NCI-H526 treated with DMSO at 0.1 percent for 48 hours (cell line): Measurements from ENCODE around the gene DDX11.
"Not testable (repeated sequence)": the region's sequence is repeated elsewhere in the genome, so short reads cannot be mapped to it uniquely, and the experiment has no call there.

Source experiments
- DNase-seq: peaks from one replicate; lab custom pipeline; 2025; lab: John Stamatoyannopoulos, UW

DDX11 gene

DNA sequence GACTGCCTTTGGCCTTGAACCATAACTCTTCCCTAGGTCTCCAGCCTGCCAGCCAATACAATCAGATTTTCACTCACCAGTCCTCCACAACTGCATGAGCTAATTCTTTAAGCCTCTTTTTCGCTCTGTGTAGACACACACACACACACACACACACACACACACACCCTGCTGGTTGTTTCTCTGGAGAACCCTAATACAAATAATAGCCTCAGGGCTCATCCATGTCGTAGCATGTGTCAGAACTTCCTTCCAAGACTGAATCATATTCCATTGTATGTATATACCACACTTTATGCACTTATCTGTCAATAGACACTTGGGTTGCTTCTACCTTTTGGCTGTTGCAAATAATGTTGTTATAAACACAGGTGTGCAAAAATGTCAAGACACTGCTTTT, 6.0 kb upstream of the DDX11 start:
- DNase-seq = not testable (repeated sequence)

DNA sequence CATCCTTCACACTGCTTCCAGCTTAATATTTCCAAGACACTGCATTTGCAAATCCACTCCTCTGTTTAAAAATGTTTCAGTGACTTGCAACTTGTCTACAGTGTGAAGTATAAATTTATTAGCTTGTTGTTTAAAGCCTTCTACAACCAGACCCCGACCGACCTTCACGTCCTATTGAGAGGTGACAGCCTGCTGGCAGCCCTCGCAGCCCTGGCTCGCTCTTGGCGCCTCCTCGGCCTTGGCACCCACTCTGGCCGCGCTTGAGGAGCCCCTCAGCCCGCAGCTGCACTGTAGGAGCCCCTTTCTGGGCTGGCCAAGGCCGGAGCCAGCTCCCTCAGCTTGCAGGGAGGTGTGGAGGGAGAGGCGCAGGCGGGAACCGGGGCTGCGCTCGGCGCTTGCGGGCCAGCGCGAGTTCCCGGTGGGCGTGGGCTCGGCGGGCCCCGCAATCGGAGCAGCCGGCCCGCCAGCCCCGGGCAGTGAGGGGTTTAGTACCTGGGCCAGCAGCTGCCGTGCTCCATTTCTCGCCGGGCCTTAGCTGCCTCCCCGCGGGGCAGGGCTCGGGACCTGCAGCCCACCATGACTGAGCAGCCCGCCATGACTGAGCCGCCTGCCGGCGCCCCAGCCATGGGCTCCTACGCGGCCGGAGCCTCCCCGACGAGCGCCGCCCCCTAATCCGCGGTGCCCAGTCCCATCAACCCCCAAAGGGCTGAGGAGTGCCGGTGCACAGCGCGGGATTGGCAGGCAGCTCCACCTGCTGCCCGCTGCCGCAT, 2.5 kb upstream of the DDX11 start:
- not testable (repeated sequence) for DNase-seq

DNA sequence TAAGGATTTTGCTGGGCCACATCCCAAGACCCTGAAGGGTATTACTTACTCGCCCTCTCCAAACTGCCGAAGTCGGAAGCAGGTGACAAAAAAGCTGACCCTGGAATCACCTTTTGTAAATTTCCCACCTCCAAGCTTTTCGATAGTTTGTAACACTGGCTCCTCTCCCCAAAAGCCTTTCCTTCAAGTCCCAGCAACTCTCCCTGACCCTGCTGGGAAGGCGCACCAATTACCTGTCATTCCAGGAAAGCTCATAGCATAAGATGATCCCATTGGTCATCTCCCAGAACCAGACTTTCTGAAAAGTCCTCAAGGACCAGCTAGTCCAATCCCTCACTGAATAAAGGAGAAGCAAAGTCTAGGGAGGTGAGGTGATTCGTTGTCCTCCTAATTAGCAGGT, 698 bp upstream of the DDX11 start:
- not testable (repeated sequence) for DNase-seq

DNA sequence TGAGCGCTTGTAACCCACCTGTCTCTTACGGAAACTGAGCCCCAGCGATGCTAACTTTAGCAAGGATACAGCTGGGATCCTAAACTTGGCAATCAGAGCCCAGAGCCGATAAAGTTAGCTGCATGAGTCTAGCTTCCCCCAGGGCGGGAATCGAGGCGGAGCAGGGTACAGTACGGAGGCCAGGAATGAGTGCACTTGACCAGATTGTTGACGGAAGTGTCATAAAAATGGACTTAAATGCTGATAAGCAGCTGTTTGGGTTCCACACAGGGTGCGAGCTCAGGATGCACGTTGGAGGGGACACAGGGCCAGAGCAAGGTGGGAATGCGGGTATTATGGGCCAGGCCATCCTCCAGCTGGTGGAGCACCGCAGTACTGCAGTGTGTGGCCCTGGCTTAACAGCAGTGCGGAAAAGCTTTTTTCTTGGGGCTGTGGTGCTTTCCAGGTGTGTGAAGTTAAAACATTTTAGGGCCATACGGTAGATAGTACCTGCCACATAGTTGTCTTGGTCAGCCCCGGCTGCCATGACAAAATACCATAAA, 744 bp downstream of the DDX11 start:
- DNase-seq = not testable (repeated sequence)

DNA sequence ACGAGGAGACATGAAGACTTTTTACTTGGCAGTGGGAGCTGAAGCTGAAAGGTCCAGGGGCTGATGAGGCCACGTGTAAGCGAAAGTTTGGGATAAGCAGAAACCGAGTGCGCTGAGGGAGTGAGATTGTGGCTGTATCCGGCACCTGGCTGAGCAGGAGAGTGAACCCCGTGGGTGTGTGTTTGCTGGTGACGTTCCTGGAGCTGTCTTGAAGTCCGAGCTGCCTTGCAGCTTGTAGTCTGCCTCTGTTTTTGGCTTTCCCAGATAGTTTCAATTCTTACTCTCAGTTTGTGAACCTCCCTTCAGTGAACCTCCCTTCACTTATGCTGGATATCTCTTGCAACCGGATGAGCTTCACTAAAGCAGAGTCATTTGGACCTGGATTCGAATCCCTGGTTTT, 2.5 kb downstream of the DDX11 start:
- not testable (repeated sequence) for DNase-seq

DNA sequence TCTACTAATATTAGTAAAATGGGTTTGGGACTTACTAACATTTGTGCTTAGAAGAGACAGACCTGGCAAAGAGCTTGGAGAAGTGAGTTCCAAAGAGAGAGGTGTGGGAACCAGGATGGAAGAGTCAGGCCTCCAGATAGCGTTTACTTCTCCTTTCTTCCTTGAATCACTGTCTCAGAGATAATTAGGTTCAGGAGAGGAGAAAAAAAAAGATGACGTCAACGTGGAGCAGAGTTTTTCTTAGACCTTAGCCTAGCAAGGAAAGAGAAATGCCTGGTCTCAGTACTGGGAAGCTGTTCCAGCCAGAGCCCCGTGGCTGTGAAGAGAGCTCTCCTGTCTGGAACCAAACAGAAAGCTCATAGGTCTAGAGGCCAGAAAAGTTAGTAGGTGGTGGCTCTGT, 3.4 kb downstream of the DDX11 start:
- not testable (repeated sequence) for DNase-seq

DNA sequence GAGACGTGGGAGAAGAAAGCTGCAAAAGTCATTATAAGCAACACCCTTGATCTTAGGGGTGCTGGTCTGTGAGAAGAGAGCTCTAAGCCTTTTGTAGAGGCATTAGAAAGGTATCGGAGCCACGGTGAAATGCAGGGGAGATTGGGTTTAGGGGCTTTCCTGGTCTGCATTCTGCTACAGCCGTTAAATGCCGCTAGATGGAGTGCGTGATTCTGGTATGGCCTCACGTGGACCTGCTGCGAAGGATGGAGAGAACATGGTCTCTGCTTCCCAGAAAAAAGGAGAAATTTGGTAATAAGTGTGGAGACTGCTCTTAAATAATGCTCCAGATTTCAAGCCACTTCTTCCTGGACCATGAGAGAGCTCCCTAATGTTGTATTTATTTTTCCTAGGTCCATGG, 4.3 kb downstream of the DDX11 start:
- DNase-seq = not testable (repeated sequence)

DNA sequence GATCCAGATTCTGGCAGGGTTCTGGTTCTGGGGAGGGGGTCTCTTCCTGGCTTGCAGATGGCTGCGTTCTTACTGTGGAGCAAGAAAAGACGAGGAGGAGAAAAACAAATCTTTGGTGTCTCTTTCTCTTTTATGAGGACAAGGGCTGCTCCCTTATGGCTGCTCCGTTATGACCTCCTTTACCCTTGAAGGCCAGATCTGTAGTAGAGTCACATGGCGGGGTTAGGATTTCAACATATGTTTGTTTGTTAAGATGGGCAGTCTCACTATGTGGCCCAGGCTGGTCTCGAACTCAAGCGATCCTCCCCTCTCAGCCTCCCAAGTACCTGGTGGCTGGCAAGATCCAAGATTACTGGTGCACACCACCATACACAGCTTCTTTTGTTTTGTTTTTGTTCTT, 5.8 kb downstream of the DDX11 start:
- not testable (repeated sequence) for DNase-seq

DNA sequence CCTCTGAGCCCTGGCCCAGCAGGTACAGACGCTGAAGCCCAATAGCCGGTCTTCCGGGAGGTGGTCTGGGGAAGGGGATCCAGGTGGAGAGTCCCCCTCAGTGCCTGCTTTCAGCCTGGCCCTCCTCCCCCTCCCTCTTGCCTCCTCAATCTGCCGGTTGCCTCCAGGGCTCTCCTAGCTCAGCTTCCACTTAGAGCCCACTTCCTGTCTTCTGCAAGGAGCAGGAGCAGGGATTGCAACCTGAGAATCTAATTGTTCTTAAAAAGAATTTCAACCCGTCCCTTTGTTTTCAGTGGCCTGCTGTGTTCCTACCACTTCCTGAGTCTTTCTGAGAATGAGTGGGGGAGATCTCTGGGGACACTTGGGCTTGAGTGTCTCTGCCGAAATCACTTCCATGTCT, 6.6 kb downstream of the DDX11 start:
- not testable (repeated sequence) for DNase-seq

DNA sequence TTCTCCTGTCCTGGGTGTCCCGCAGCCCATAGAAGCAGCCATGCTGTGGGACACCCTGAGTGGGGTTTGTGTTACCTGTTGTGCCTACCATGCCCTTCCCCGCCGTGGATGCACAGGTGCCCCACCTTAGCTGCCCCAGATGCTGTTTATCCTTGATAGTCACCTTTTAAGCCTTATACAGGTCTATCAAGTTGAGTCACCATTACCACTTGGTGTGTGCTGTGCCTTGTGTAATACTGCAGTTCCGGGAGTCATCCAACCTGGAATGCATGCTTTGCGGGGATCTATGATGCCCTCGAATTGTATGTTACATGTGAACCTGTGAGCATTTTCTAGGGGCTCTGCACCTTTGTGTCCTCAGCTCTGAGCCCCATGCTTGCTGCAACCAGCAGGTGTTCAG, 7.6 kb downstream of the DDX11 start:
- not testable (repeated sequence) for DNase-seq

DNA sequence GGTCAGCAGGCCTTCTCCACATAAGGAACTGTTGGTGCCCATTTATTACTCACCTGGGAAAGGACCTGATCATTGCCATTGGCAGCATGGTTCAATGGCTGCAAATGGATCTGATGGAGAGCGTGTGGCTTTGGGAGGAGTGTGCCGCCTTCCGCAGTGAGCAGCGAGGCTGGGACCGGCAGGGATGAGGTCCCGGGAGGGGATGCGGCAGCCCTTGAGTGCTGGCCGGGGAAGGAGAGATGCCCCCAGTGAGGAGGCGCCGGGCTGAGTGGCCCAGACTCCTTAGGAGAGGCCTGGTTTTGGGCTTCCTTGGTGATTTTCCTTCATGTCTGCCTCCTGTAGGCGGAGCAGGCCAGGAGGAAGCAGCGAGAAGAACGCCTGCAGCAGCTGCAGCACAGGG, 10.6 kb downstream of the DDX11 start:
- not testable (repeated sequence) for DNase-seq

DNA sequence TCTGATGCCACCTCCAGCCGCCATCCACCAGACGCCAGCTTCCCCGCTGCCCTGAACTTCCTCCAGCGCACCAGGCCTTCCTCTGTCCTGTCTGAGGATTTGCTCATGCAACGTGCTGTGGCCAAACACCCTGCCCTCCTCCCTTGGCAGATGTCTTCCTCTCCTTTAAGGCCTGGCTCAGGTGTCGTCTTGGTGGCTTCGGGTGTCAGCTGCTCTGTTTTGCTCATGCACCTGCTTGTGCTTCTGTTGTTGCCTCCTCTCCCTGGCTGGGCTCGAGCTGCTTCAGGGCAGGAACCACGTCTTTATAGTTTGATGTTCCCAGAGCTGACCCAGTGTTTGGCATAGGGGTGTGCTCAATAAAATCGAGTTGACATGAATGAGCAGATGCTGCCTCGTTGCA, 12.4 kb downstream of the DDX11 start:
- DNase-seq = not testable (repeated sequence)

DNA sequence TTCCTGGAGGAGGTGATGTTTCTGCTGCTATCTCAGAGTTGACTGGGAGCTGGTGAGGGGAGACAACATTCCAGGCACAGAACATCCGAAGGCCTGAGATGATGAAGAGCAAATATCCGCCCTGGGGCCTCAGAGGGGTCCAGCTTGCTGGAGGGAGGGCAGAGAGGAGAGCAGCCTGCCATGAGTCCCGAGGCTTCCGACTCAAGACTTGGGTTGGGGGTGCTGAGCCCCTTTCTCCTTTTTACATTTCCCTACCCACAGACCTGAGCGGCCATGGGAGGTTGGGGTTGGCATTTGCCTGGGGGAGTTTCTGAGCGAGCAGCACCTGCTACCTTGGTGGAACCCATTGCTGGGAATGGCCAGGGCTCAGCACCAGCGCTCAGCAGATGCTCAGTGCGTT, 13.8 kb downstream of the DDX11 start:
- DNase-seq = not testable (repeated sequence)

DNA sequence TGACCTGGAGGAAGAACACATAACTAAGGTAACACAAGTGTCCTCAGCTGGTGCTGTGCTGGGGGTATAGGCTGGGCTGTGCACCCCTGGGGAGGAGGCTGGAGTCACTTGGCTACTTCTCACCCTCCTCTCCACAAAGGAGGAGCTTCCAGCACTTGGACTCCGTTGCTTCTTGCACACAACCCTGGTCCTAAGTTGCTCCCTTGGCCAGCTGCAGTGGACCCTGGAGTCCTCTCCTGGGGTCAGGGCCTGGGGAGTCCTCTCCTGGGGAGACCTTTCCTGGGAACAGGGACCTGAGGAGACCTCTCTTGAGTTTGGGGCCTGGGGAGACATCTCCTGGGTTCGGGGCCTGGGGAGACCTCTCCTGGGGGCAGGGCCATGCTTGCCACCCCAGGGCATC, 14.3 kb downstream of the DDX11 start:
- not testable (repeated sequence) for DNase-seq

DNA sequence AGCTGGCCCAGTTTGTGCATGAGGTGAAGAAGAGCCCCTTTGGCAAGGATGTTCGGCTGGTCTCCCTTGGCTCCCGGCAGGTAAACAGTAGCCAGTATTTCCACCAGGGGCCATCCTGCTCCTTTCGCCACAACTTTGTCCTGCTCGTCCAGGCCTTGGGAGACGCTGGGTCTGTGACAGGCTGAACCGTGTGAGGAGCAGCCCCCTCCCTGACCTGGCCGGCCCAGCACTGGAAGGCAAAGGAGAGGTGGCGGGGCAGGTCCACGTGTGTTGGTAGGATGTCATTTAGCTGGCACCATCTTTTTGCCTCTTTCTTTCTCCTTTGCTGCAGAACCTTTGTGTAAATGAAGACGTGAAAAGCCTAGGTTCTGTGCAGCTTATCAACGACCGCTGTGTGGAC, 15.4 kb downstream of the DDX11 start:
- DNase-seq = no peak

DNA sequence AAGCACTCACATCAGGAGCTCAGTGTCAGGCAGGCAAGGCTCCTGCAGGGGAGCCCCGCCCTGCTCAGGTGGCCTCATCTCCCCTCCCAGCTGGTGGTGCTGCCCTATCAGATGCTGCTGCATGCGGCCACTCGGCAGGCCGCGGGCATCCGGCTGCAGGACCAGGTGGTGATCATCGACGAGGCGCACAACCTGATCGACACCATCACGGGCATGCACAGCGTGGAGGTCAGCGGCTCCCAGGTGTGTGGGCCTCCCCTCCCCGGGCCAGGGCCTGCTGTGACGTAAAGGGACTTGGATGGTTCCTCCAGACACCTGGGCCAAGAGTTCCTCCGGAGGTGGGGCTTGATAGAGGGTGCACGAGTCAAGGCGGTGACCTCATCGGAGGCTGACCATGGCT, 18.0 kb downstream of the DDX11 start:
- DNase-seq = not testable (repeated sequence)

DNA sequence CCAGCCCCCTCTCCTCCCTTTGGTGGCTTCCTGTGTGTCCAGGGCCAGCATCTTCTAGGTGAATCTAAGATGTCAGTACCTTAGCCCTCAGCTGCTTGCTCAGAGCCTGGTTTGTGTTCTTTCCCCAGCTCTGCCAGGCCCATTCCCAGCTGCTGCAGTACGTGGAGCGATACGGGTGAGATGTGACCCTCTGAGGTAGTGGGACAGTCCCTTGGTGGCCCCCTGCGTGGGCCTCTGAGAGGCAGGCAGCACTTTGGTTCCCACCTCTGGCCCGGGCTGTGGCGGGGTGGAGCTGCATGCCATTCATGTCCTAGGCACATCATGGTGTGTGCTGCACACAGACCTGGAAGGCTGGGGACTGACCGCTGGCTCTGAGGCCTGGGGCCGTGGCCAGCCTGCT, 19.1 kb downstream of the DDX11 start:
- not testable (repeated sequence) for DNase-seq

DNA sequence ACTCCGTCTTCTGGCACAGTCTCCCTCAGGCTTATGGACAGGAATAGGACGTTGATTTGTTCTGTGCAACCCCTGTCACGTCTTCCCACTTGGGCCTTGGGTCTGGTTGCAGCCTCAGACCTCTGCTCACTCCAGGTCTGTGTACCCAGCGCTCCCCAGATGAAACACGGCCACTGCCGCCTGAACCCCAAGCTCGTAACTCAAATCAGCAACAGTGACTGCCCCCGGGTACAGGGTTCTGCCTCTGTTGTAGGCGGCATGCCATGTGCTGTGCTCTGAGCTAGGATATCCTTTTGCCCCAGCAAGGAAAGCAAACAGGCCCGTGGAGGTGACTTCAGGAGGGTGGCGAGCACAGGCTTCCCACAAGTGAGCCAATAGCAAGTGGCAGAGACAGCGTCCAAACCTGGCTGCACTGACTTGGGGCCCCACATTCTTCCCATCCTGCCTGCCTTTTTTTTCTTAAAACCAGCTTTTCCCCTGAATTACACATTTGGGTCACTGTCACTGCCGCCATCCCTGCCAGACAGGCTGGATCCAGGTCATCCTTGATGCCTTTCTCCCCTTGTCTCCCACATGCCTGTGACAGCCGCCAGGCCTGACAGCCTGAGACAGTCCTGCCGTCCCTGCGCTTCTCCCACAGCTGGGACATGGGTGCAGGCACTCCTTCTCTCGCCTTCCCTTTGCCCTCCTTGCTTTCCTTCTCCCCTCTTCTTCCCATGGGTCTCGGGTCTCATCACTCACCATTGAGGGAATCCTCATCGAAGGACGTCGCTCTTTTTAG, 21.6 kb downstream of the DDX11 start:
- not testable (repeated sequence) for DNase-seq

DNA sequence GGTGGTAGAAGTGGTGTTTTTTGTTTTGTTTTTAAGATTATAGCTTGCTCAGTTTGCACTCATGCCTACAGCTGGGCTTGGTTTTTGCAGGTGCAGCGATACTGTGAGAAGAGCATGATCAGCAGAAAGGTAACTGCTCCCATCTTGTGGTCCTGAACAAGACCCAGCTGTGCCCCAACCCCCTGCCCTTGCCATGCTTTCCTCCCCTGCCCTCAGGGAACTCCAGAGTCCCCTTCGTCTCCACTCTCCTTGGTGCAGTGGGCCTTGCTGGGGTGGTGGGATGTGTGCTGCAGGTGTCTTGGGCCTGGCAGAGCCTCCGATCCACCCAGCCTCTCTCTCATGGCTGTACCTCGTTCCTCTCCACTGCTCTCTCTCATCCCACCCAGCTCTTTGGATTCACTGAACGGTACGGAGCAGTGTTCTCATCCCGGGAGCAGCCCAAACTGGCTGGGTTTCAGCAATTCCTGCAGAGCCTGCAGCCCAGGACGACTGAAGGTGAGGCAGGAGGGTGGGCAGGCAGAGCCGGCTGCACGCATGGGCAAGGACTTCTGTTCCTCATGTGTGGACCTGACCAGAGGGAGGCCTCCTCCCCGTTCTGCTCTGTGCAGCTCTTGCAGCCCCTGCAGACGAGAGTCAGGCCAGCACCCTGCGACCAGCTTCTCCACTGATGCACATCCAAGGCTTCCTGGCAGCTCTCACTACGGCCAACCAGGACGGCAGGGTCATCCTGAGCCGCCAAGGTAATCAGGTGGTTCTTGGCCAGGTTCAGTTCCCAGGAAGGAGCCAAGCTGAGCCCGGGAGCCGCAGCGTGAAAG, 22.8 kb downstream of the DDX11 start:
- DNase-seq = not testable (repeated sequence)

DNA sequence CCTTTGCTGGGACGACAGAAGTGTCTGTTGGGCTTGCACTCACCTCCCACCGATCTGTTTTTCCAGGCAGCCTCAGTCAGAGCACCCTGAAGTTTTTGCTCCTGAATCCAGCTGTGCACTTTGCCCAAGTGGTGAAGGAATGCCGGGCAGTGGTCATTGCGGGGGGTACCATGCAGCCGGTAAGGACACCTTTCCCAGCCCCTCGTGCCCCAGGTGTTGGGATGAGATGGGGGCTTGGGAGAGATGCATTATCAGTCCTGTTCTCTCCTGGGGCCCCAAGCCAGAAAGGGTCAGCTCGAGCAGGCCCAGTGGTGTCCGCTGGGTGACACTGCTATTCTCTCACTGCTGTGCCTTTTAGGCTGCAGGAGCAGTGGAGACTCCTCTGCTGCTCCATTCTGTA, 24.2 kb downstream of the DDX11 start:
- DNase-seq = not testable (repeated sequence)

DNA sequence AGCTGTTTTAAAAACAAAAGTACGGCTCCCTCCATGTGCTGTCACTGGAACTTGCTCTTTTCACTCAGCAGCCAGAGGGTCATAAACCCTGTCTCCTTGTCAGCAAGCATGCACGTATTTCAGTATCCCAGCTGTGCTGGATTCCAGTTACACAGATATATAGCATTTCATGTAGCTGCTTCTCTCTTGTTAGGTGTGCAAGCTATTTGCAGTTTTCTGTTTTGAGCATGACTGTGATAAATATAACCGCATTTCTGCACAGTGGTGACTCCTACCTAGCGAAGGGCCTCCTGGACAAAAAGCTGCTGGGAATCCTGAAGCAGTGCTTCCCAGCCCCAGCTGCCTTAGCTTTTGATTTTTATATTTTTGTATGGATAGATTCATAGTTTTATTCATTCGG, 24.7 kb downstream of the DDX11 start:
- DNase-seq = not testable (repeated sequence)

DNA sequence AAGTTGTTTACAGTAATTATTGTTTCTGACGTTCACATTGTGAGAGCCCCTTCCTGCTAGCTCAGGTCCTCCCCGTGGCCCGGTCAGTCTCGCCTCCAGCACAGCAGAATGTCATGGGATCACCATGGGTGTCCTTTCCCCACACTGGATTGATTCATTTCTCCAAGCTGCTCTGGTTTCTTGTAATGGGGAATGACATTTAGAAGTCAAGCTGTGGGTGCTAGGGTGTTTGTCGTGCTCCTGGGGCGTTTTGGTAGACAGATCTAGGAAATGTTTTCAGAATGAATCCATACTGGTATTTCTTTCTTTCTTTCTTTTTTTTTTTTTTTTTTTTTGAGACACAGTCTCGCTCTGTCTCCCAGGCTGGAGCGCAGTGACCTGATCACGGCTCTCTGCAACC, 25.1 kb downstream of the DDX11 start:
- DNase-seq = not testable (repeated sequence)
